Left lung (tissue), 10 donors: ENCODE results near the gene PCDHGC4. TPM values are rescaled to one million over a fixed set of nuclear protein-coding genes. Genes with fewer than 3 reads are reported as not detected.

Experiments used
- ATAC-seq: fragments of 200-7000 bp; cut with Tn5 transposase; one replicate; pipeline ENCODE4 v1.9.1; 2020; ENCODE audit warnings: moderate library complexity
- DNase-seq, 4 donors: peaks; one replicate each; pipeline ENCODE4 v3.0.0-alpha.2; 2013 to 2020
- H3K27ac ChIP-seq, 2 donors: fragments of 200-600 bp; sonication (generic) in 1 of 2; one replicate each; pipeline versions ENCODE4 v1.5.0 to v1.8.0; 2020 to 2021
- H3K27me3 ChIP-seq, 2 donors: fragments of 200-600 bp; sonication (generic) in 1 of 2; one replicate each; pipeline versions ENCODE4 v1.5.0 to v1.8.0; 2020 to 2021
- H3K36me3 ChIP-seq, 2 donors: fragments of 200-600 bp; sonication (generic) in 1 of 2; one replicate each; pipeline versions ENCODE4 v1.5.0 to v1.8.0; 2020 to 2021
- H3K4me1 ChIP-seq, 2 donors: fragments of 200-600 bp; one replicate each; pipeline ENCODE4 v1.8.0; 2021
- H3K4me3 ChIP-seq, 2 donors: fragments of 200-600 bp; sonication (generic) in 1 of 2; one replicate each; pipeline versions ENCODE4 v1.5.0 to v1.8.0; 2020 to 2021; ENCODE audit warnings: mild to moderate bottlenecking in 1 of 2
- H3K9me3 ChIP-seq, 2 donors: fragments of 200-600 bp; sonication (generic) in 1 of 2; one replicate each; pipeline versions ENCODE4 v1.5.0 to v1.8.0; 2020 to 2021
- intact Hi-C, 2 donors: fragments of 100-400 bp; cut with DNase I; formaldehyde crosslinking; loops; one replicate each; pipeline versions ENCODE4 v1.11.2 to v1.14.2; 2022
- polyA plus RNA-seq, 6 donors: library from polyadenylated mRNA; unstranded; fragments of 120-200 nt; gene quantifications; one replicate each; pipeline ENCODE4 v1.2.1, GENCODE V29; 2013; ENCODE audit not compliant: insufficient read length in 6 of 6
- total RNA-seq, 2 donors: library from RNA; stranded (reverse); fragmentation: NEBNext Ultra II Directional; extraction: Animal tissue kit (Norgen Biotek cat#: 25700); gene quantifications; one replicate each; pipeline ENCODE4 v1.2.1, GENCODE V29; 2021
- TF ChIP-seq, protein P1 (sequence below), 2 donors: fragments of 200-600 bp; sonication (generic) in 1 of 2; IDR thresholded peaks; one replicate each; pipeline versions ENCODE4 v1.5.0 to v1.8.0; 2021; ENCODE audit warnings: antibody characterized with exemption in 2 of 2
- donor health status: DM: no; HTN: yes; CAD: no.
- donor health status: DM: no; HTN: no; CAD: no.

PCDHGC4 gene
- total and polyA plus RNA-seq, 8 donors, result 0.79 to 3.3 (median 2.3) TPM

DNA sequence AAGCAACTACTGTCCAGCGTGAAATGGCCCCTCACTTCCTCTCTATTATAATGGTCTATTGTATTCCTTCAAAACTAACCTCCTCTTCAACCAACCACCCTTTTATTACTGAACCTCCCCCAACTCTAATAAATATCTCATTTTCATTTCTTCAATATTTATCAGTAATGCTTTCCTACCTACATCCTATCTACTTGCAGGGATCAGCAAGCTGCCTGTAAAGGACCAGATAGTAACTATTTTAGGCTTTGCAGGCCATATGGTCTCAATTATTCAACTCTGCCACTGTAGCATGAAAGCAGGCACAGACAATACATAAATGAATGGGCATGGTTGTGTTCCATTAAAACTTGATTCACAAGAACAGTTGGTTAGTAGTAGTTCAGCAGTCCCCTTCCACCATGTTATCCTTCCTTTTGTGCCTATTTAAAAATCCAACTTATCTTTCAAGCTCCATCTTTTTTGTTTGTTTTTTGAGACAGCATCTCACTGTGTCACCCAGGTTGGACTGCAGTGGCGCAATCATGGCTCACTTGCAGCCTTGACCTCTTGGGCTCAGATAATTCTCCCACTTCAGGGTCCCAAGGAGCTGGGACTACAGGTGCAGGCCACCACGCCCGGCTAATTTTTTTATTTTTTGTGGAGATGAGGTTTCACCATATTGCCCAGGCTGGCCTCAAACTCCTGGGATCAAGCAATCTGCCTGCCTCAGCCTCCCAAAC is 49.8 kb downstream of the PCDHGC4 start:
- no peak for DNase-seq
- H3K27me3 ChIP-seq, result no peaks in the 10 kb centered on the region
- intact Hi-C loops, result no loop called here
- TF ChIP-seq, protein P1, sequence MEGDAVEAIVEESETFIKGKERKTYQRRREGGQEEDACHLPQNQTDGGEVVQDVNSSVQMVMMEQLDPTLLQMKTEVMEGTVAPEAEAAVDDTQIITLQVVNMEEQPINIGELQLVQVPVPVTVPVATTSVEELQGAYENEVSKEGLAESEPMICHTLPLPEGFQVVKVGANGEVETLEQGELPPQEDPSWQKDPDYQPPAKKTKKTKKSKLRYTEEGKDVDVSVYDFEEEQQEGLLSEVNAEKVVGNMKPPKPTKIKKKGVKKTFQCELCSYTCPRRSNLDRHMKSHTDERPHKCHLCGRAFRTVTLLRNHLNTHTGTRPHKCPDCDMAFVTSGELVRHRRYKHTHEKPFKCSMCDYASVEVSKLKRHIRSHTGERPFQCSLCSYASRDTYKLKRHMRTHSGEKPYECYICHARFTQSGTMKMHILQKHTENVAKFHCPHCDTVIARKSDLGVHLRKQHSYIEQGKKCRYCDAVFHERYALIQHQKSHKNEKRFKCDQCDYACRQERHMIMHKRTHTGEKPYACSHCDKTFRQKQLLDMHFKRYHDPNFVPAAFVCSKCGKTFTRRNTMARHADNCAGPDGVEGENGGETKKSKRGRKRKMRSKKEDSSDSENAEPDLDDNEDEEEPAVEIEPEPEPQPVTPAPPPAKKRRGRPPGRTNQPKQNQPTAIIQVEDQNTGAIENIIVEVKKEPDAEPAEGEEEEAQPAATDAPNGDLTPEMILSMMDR (IDR thresholded peaks at IDR 0.05), result no peak
- ATAC-seq, result no peak
- H3K9me3 ChIP-seq, result no peaks in the 10 kb centered on the region
- H3K4me3 ChIP-seq, result no peak overlapping the region
- peaks cover 0 to 66% of the 10 kb centered on the region in 2 donors for H3K36me3 ChIP-seq
- H3K4me1 ChIP-seq, result peaks cover 0 to under 1% of the 10 kb centered on the region in 2 donors
- H3K27ac ChIP-seq, result no peak overlapping the region

Other genes starting within 250 kb of the PCDHGC4 start
- gene PCDHB15, start 239.6 kb upstream of the PCDHGC4 start, total RNA-seq, result 1 to 10 TPM; 2.8 to 5.0 TPM
- 10 to 100 TPM in 3 of 6 donors, 1 to 10 TPM in 3; 8.7 to 14.4 (median 11.1) TPM for gene PCDHB15, start 239.6 kb upstream of the PCDHGC4 start, polyA plus RNA-seq
- under 1 TPM in 1 of 2 donors, not detected in 1; 0.76 TPM for gene SLC25A2, start 181.0 kb upstream of the PCDHGC4 start, total RNA-seq
- gene SLC25A2, start 181.0 kb upstream of the PCDHGC4 start, polyA plus RNA-seq, result under 1 TPM in 4 of 6 donors, not detected in 2; 0.14 to 0.34 (median 0.21) TPM
- 10 to 100 TPM; 53.2 to 53.5 TPM for gene TAF7, start 164.2 kb upstream of the PCDHGC4 start, total RNA-seq
- gene TAF7, start 164.2 kb upstream of the PCDHGC4 start, polyA plus RNA-seq, result 100 to 1,000 TPM; 123 to 142 (median 134) TPM
- gene PCDHGA1, start 154.5 kb upstream of the PCDHGC4 start, total RNA-seq, result under 1 TPM; 0.38 to 0.42 TPM
- gene PCDHGA1, start 154.5 kb upstream of the PCDHGC4 start, polyA plus RNA-seq, result 1 to 10 TPM in 1 of 6 donors, under 1 TPM in 5; 0.39 to 1.1 (median 0.81) TPM
- gene PCDHGA2, start 146.3 kb upstream of the PCDHGC4 start, total RNA-seq, result 1 to 10 TPM; 2.0 to 3.6 TPM
- 1 to 10 TPM; 4.6 to 7.1 (median 5.7) TPM for gene PCDHGA2, start 146.3 kb upstream of the PCDHGC4 start, polyA plus RNA-seq
- gene PCDHGA3, start 141.2 kb upstream of the PCDHGC4 start, total RNA-seq, result 1 to 10 TPM; 1.4 to 1.8 TPM
- 1 to 10 TPM; 1.6 to 4.4 (median 3.4) TPM for gene PCDHGA3, start 141.2 kb upstream of the PCDHGC4 start, polyA plus RNA-seq
- gene PCDHGB1, start 134.9 kb upstream of the PCDHGC4 start, total RNA-seq, result 1 to 10 TPM; 1.7 to 2.1 TPM
- gene PCDHGB1, start 134.9 kb upstream of the PCDHGC4 start, polyA plus RNA-seq, result 1 to 10 TPM; 1.4 to 2.3 (median 1.7) TPM
- 1 to 10 TPM; 2.2 to 2.6 TPM for gene PCDHGA4, start 130.0 kb upstream of the PCDHGC4 start, total RNA-seq
- 1 to 10 TPM; 2.1 to 3.4 (median 2.9) TPM for gene PCDHGA4, start 130.0 kb upstream of the PCDHGC4 start, polyA plus RNA-seq
- gene PCDHGB2, start 125.0 kb upstream of the PCDHGC4 start, total RNA-seq, result 1 to 10 TPM; 2.3 to 2.6 TPM
- 1 to 10 TPM; 4.4 to 5.4 (median 4.7) TPM for gene PCDHGB2, start 125.0 kb upstream of the PCDHGC4 start, polyA plus RNA-seq
- 1 to 10 TPM; 1.3 to 2.0 TPM for gene PCDHGA5, start 120.9 kb upstream of the PCDHGC4 start, total RNA-seq
- gene PCDHGA5, start 120.9 kb upstream of the PCDHGC4 start, polyA plus RNA-seq, result 1 to 10 TPM; 3.2 to 5.0 (median 4.1) TPM
- 1 to 10 TPM; 1.5 to 2.4 TPM for gene PCDHGB3, start 114.8 kb upstream of the PCDHGC4 start, total RNA-seq
- gene PCDHGB3, start 114.8 kb upstream of the PCDHGC4 start, polyA plus RNA-seq, result 1 to 10 TPM; 2.6 to 3.4 (median 2.7) TPM
- 1 to 10 TPM; 2.9 TPM for gene PCDHGA6, start 111.1 kb upstream of the PCDHGC4 start, total RNA-seq
- gene PCDHGA6, start 111.1 kb upstream of the PCDHGC4 start, polyA plus RNA-seq, result 1 to 10 TPM; 4.8 to 6.5 (median 5.8) TPM
- gene PCDHGA7, start 102.3 kb upstream of the PCDHGC4 start, total RNA-seq, result 1 to 10 TPM; 1.7 TPM
- 1 to 10 TPM; 1.8 to 2.2 (median 2.0) TPM for gene PCDHGA7, start 102.3 kb upstream of the PCDHGC4 start, polyA plus RNA-seq
- 1 to 10 TPM; 3.2 to 3.4 TPM for gene PCDHGB4, start 97.3 kb upstream of the PCDHGC4 start, total RNA-seq
- gene PCDHGB4, start 97.3 kb upstream of the PCDHGC4 start, polyA plus RNA-seq, result 1 to 10 TPM; 3.7 to 5.9 (median 4.3) TPM
- 1 to 10 TPM in 1 of 2 donors, under 1 TPM in 1; 0.76 to 1.1 TPM for gene PCDHGA8, start 92.4 kb upstream of the PCDHGC4 start, total RNA-seq
- under 1 TPM; 0.38 to 0.99 (median 0.77) TPM for gene PCDHGA8, start 92.4 kb upstream of the PCDHGC4 start, polyA plus RNA-seq
- 1 to 10 TPM; 8.8 to 9.1 TPM for gene PCDHGB5, start 87.1 kb upstream of the PCDHGC4 start, total RNA-seq
- 10 to 100 TPM in 1 of 6 donors, 1 to 10 TPM in 5; 7.6 to 10.1 (median 8.4) TPM for gene PCDHGB5, start 87.1 kb upstream of the PCDHGC4 start, polyA plus RNA-seq
- gene PCDHGA9, start 82.3 kb upstream of the PCDHGC4 start, total RNA-seq, result 1 to 10 TPM; 4.0 to 4.6 TPM
- gene PCDHGA9, start 82.3 kb upstream of the PCDHGC4 start, polyA plus RNA-seq, result 1 to 10 TPM; 5.1 to 7.2 (median 6.4) TPM
- 1 to 10 TPM; 4.3 to 5.9 TPM for gene PCDHGB6, start 77.0 kb upstream of the PCDHGC4 start, total RNA-seq
- 1 to 10 TPM; 7.6 to 9.4 (median 8.4) TPM for gene PCDHGB6, start 77.0 kb upstream of the PCDHGC4 start, polyA plus RNA-seq
- 1 to 10 TPM; 3.9 to 5.2 TPM for gene PCDHGA10, start 72.0 kb upstream of the PCDHGC4 start, total RNA-seq
- gene PCDHGA10, start 72.0 kb upstream of the PCDHGC4 start, polyA plus RNA-seq, result 1 to 10 TPM; 3.9 to 5.5 (median 4.7) TPM
- 10 to 100 TPM; 10.8 to 12.9 TPM for gene PCDHGB7, start 67.4 kb upstream of the PCDHGC4 start, total RNA-seq
- 10 to 100 TPM; 13.4 to 18.1 (median 16.2) TPM for gene PCDHGB7, start 67.4 kb upstream of the PCDHGC4 start, polyA plus RNA-seq
- 1 to 10 TPM; 2.5 to 3.4 TPM for gene PCDHGA11, start 64.0 kb upstream of the PCDHGC4 start, total RNA-seq
- gene PCDHGA11, start 64.0 kb upstream of the PCDHGC4 start, polyA plus RNA-seq, result 1 to 10 TPM; 2.8 to 4.1 (median 3.4) TPM
- 1 to 10 TPM; 5.7 to 6.0 TPM for gene PCDHGA12, start 54.5 kb upstream of the PCDHGC4 start, total RNA-seq
- 1 to 10 TPM; 2.0 to 4.5 (median 3.0) TPM for gene PCDHGA12, start 54.5 kb upstream of the PCDHGC4 start, polyA plus RNA-seq
- 100 to 1,000 TPM in 1 of 2 donors, 10 to 100 TPM in 1; 65.4 to 101 TPM for gene PCDHGC3, start 9.1 kb upstream of the PCDHGC4 start, total RNA-seq
- 100 to 1,000 TPM; 110 to 152 (median 129) TPM for gene PCDHGC3, start 9.1 kb upstream of the PCDHGC4 start, polyA plus RNA-seq
- 1 to 10 TPM; 1.4 to 1.9 TPM for gene PCDHGC5, start 4.1 kb downstream of the PCDHGC4 start, total RNA-seq
- gene PCDHGC5, start 4.1 kb downstream of the PCDHGC4 start, polyA plus RNA-seq, result 1 to 10 TPM; 1.1 to 1.4 (median 1.3) TPM
- gene DIAPH1, start 134.0 kb downstream of the PCDHGC4 start, total RNA-seq, result 100 to 1,000 TPM; 122 to 137 TPM
- 10 to 100 TPM; 48.1 to 64.6 (median 57.0) TPM for gene DIAPH1, start 134.0 kb downstream of the PCDHGC4 start, polyA plus RNA-seq
- gene HDAC3, start 151.8 kb downstream of the PCDHGC4 start, total RNA-seq, result 10 to 100 TPM; 41.2 to 50.0 TPM
- 100 to 1,000 TPM; 104 to 120 (median 114) TPM for gene HDAC3, start 151.8 kb downstream of the PCDHGC4 start, polyA plus RNA-seq
- gene RELL2, start 152.0 kb downstream of the PCDHGC4 start, total RNA-seq, result 1 to 10 TPM; 2.6 to 6.3 TPM
- gene RELL2, start 152.0 kb downstream of the PCDHGC4 start, polyA plus RNA-seq, result 1 to 10 TPM in 1 of 6 donors, under 1 TPM in 5; 0.27 to 1.0 (median 0.47) TPM
- 10 to 100 TPM; 18.0 to 18.7 TPM for gene FCHSD1, start 166.4 kb downstream of the PCDHGC4 start, total RNA-seq
- gene FCHSD1, start 166.4 kb downstream of the PCDHGC4 start, polyA plus RNA-seq, result 10 to 100 TPM; 17.4 to 29.7 (median 23.5) TPM
- 10 to 100 TPM; 20.5 to 41.0 TPM for gene ARAP3, start 197.2 kb downstream of the PCDHGC4 start, total RNA-seq
- 10 to 100 TPM; 39.5 to 53.9 (median 44.0) TPM for gene ARAP3, start 197.2 kb downstream of the PCDHGC4 start, polyA plus RNA-seq